OCI-LY7 (cell line): ENCODE results near the gene MGA. TPM values are rescaled to one million over a fixed set of nuclear protein-coding genes. Genes with fewer than 3 reads are reported as not detected.

ENCODE experiments used
- BruUV-seq: library from RNA; stranded (reverse); fragments of 400-500 nt; replicated peaks from 2 replicates; lab custom pipeline; 2021; lab: Mats Ljungman, UMichigan
- CTCF ChIA-PET: fragments of 300-600 bp; sonication (Branson Sonifier 250); formaldehyde crosslinking; loops from one replicate; lab custom pipeline; 2022; ENCODE audit warnings: antibody characterized with exemption; ENCODE audit not compliant: unreplicated experiment; lab: Charles Lee
- POLR2A ChIA-PET: fragments of 300-600 bp; sonication (Branson Sonifier 250); formaldehyde crosslinking; loops from one replicate; lab custom pipeline; 2022; ENCODE audit warnings: antibody characterized with exemption; lab: Charles Lee
- DNase-seq: peaks from one replicate; pipeline ENCODE4 v3.0.0-alpha.2; 2015; ENCODE audit warnings: low spot score
- H2AFZ ChIP-seq: fragments of 200-600 bp; sonication (generic), shearing (Covaris generic); 2 replicates; pipeline ENCODE4 v1.6.1; 2014; ENCODE audit warnings: mild to moderate bottlenecking, antibody characterized with exemption, low read length, moderate library complexity
- H3K27ac ChIP-seq: fragments of 200-600 bp; sonication (generic); 2 replicates; pipeline ENCODE4 v1.5.1; 2014; ENCODE audit warnings: mixed run types, low read depth, mild to moderate bottlenecking, moderate library complexity, low read length, inconsistent platforms; ENCODE audit not compliant: poor library complexity, severe bottlenecking
- H3K36me3 ChIP-seq: fragments of 200-600 bp; sonication (generic); 2 replicates; pipeline ENCODE4 v1.6.1; 2014; ENCODE audit warnings: mild to moderate bottlenecking, antibody characterized with exemption, low read length, moderate library complexity, mixed read lengths; ENCODE audit not compliant: insufficient read depth
- H3K4me1 ChIP-seq: fragments of 200-600 bp; sonication (generic); 2 replicates; pipeline ENCODE4 v1.5.1; 2014; ENCODE audit warnings: mild to moderate bottlenecking, low read length; ENCODE audit not compliant: insufficient read depth, poor library complexity, severe bottlenecking
- H3K4me2 ChIP-seq: fragments of 200-600 bp; sonication (generic); 2 replicates; pipeline ENCODE4 v1.6.1; 2014; ENCODE audit warnings: mild to moderate bottlenecking, low read length
- H3K4me3 ChIP-seq: fragments of 200-600 bp; sonication (generic); 2 replicates; pipeline ENCODE4 v1.5.1; 2014; ENCODE audit warnings: mild to moderate bottlenecking, low read depth, low read length; ENCODE audit not compliant: poor library complexity, severe bottlenecking
- H3K79me2 ChIP-seq: fragments of 200-600 bp; sonication (generic); 2 replicates; pipeline ENCODE4 v1.6.1; 2016; ENCODE audit warnings: low read depth, mild to moderate bottlenecking, low read length, moderate library complexity, mixed read lengths; ENCODE audit not compliant: insufficient read depth
- H3K9me2 ChIP-seq: fragments of 200-600 bp; sonication (generic); 2 replicates; pipeline ENCODE4 v1.6.1; 2016; ENCODE audit warnings: mild to moderate bottlenecking, low read length, mixed read lengths; ENCODE audit not compliant: insufficient read depth
- H3K9me3 ChIP-seq: fragments of 200-600 bp; sonication (generic); 2 replicates; pipeline ENCODE4 v1.6.1; 2014; ENCODE audit warnings: mild to moderate bottlenecking, mixed run types, low read length, mixed read lengths
- H4K20me1 ChIP-seq: fragments of 200-600 bp; sonication (generic); 2 replicates; pipeline ENCODE4 v1.6.1; 2014; ENCODE audit warnings: mild to moderate bottlenecking, antibody characterized with exemption, low read length, moderate library complexity, mixed read lengths; ENCODE audit not compliant: insufficient read depth
- CTCF ChIP-seq: fragments of 200-600 bp; sonication (generic); conservative IDR thresholded peaks from 2 replicates; pipeline ENCODE4 v1.5.1; 2014; ENCODE audit warnings: mild to moderate bottlenecking, antibody characterized with exemption, low read length, moderate library complexity, mixed read lengths
- EZH2phosphoT487 ChIP-seq: fragments of 200-600 bp; sonication (generic); IDR thresholded peaks from 2 replicates; pipeline ENCODE4 v1.6.1; 2018; ENCODE audit warnings: low read depth, borderline replicate concordance, mild to moderate bottlenecking, mixed run types, antibody characterized with exemption, low read length, moderate library complexity, mixed read lengths
- intact Hi-C: fragments of 100-400 bp; cut with micrococcal nuclease; formaldehyde crosslinking; loops from one replicate; pipeline ENCODE4 v1.10.0; 2022; ENCODE audit not compliant: unreplicated experiment
- total RNA-seq, 2 experiments: library from RNA; depleted of rRNA in 1 of 2; stranded (reverse); fragments of >200 nt in 1 of 2; shearing (Covaris generic) in 1 of 2; gene quantifications; 2 replicates each; pipeline ENCODE4 v1.2.3, GENCODE V29; 2014 to 2022

The MGA gene
- total RNA-seq, 2 experiments from 2014 or later = 48.8 to 59.1 TPM

DNA sequence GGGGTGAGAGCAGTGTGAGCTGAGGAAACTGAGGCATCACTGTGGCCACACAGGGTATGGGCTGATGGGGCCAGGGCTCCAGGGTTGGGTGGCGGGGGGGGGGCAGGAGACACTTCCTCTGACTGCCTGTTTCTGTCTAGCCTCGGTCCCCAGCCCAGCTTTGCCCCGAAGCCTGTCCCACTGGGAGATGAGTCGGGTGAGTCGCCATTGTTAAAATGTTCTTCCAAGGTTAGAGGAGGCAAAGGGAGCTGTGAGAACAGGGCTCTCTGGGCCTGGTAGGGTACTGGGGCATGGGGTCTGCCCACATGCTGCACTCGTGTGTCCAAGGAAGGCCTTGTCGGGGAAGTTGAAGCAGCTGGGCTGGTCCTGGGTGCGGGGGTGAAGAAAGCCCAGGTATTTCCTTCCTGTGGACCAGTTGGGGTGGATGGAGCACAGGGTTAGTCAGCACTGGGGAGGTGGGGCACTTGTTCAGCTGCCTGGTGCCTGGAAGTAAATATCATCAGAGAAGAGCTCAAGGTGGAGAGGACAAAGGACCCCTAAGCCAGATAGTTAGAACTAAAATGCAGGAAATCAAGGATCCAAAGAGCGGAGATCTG, 159.3 kb downstream of the MGA start:
- no peaks in the 10 kb centered on the region for H4K20me1 ChIP-seq
- no peaks in the 10 kb centered on the region for H3K36me3 ChIP-seq
- no peak overlapping the region for H2AFZ ChIP-seq
- no peaks in the 10 kb centered on the region for H3K9me3 ChIP-seq
- no peak overlapping the region for H3K4me3 ChIP-seq
- H3K79me2 ChIP-seq = no peaks in the 10 kb centered on the region
- DNase-seq = no peak
- no peak overlapping the region for H3K27ac ChIP-seq
- ChIA-PET CTCF (no interaction called here), POLR2A (no interaction called here)
- H3K4me2 ChIP-seq = no peak overlapping the region
- intact Hi-C loops = no loop called here
- H3K9me2 ChIP-seq = no peaks in the 10 kb centered on the region
- no TSS peak for BruUV-seq
- TF ChIP-seq EZH2phosphoT487 (no peak), CTCF (no peak)
- no peaks in the 10 kb centered on the region for H3K4me1 ChIP-seq

GRCh38 chr15:41820791-41821423, 160.7 kb downstream of the MGA start:
- H3K4me2 ChIP-seq = no peak overlapping the region
- H3K4me3 ChIP-seq = no peak overlapping the region
- no peaks in the 10 kb centered on the region for H3K36me3 ChIP-seq
- H3K9me3 ChIP-seq = no peaks in the 10 kb centered on the region
- no peak overlapping the region for H2AFZ ChIP-seq
- no peaks in the 10 kb centered on the region for H3K79me2 ChIP-seq
- H4K20me1 ChIP-seq = no peaks in the 10 kb centered on the region
- no TSS peak for BruUV-seq
- intact Hi-C loops = no loop called here
- H3K27ac ChIP-seq = no peak overlapping the region
- DNase-seq = no peak
- ChIA-PET POLR2A (interaction anchor here (0.6 kb wide), 1 partner anchor 62 kb away, joined by 3 read pairs; no protein-coding TSS in a partner anchor), CTCF (no interaction called here)
- no peaks in the 10 kb centered on the region for H3K9me2 ChIP-seq
- H3K4me1 ChIP-seq = no peaks in the 10 kb centered on the region
- TF ChIP-seq EZH2phosphoT487 (no peak), CTCF (no peak)

DNA sequence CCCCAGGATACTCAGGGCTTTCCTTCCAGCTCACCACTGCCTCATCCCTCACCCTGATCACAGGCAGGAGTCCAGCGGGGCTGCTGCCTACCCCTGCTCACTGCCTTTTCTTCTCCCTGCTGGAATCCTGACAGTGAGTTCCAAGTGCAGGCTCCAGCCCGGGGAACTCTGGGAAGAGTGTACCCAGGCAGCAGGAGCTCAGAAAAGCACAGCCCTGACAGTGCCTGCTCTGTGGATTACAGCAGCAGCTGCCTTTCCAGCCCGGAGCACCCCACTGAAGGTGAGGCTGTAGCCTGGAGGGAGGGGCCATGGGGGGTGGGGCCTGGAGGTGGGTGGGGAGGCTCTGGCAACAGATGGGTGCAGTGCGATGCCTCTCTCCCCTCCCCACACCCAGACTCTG, 161.6 kb downstream of the MGA start:
- Histone ChIP-seq H3K9me3 (no peaks in the 10 kb centered on the region), H3K4me1 (no peaks in the 10 kb centered on the region), H3K27ac (no peak overlapping the region), H4K20me1 (no peaks in the 10 kb centered on the region), H3K79me2 (no peaks in the 10 kb centered on the region), H3K36me3 (no peaks in the 10 kb centered on the region), H2AFZ (no peak overlapping the region), H3K9me2 (no peaks in the 10 kb centered on the region), H3K4me2 (no peak overlapping the region), H3K4me3 (no peak overlapping the region)
- intact Hi-C loops = no loop called here
- no TSS peak for BruUV-seq
- ChIA-PET CTCF (interaction anchor here (0.6 kb wide), 1 partner anchor 1320 kb away, joined by 6 read pairs; no protein-coding TSS in a partner anchor), POLR2A (no interaction called here)
- no peak for DNase-seq
- TF ChIP-seq EZH2phosphoT487 (no peak), CTCF (no peak)
